ENCODE data around the gene LAMC2. TPM values are rescaled to one million over a fixed set of nuclear protein-coding genes. Genes with fewer than 3 reads are reported as not detected.

Gene LAMC2
- total RNA-seq, 2 experiments from 2014 or later, result not detected

- Mint-ChIP-seq H3K27ac (no peak overlapping the region), H3K4me1 (peaks cover 12% of the 10 kb centered on the region), H3K4me3 (no peak overlapping the region), H3K9me3 (no peaks in the 10 kb centered on the region), H3K36me3 (no peaks in the 10 kb centered on the region), H3K27me3 (peaks cover 14% of the 10 kb centered on the region)
- DNase-seq, result no peak
Measured at GRCh38 chr1:183193963-183194525, 8.0 kb downstream of the LAMC2 start.

DNA sequence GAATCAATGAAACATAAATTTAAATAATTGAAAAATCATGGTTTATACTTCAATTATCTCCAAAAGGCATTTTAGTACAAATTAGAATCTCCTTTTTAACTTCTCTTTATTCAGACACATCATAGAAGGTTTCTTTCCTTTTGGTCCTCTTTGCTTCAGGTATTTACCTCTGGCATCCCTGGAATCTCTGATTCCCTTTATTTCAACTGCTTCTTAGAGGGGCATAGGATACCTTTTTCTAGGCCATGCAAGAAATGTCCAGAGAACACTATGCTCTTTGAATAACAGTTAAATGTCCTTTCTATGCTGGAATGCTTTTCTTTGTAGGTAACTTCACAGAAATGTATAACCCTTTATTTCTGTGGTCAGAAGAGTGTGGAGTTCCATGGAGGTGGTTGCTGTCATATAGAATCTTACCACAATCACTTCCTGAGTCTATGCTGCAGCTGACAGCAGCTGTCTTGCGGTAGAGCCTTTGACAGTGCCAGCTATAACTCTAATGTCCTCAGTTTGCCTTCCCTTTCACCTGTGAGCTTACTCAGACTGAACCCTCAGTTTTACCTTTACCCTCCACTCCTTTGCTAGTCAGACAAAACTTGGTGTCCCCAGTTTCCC lies 8.6 kb downstream of the LAMC2 start:
- peak; percentile 29 for DNase-seq
- Mint-ChIP-seq H3K36me3 (no peaks in the 10 kb centered on the region), H3K4me1 (peaks cover 12% of the 10 kb centered on the region), H3K27ac (no peak overlapping the region), H3K27me3 (peaks cover 14% of the 10 kb centered on the region), H3K4me3 (no peak overlapping the region), H3K9me3 (no peaks in the 10 kb centered on the region)

GRCh38 chr1:183195142-183195574 lies 9.1 kb downstream of the LAMC2 start:
- Mint-ChIP-seq H3K36me3 (no peaks in the 10 kb centered on the region), H3K27me3 (peaks cover 14% of the 10 kb centered on the region), H3K9me3 (no peaks in the 10 kb centered on the region), H3K4me1 (peaks cover 12% of the 10 kb centered on the region), H3K27ac (no peak overlapping the region), H3K4me3 (no peak overlapping the region)
- no peak for DNase-seq

GRCh38 chr1:183197762-183198161 lies 11.7 kb downstream of the LAMC2 start:
- H3K27ac Mint-ChIP-seq, result no peak overlapping the region
- H3K36me3 Mint-ChIP-seq, result no peaks in the 10 kb centered on the region
- H3K27me3 Mint-ChIP-seq, result peaks cover 14% of the 10 kb centered on the region
- H3K4me1 Mint-ChIP-seq, result peaks cover 14% of the 10 kb centered on the region
- no peaks in the 10 kb centered on the region for H3K9me3 Mint-ChIP-seq
- no peak for DNase-seq
- H3K4me3 Mint-ChIP-seq, result no peak overlapping the region

- H3K27ac Mint-ChIP-seq, result no peak overlapping the region
- H3K4me1 Mint-ChIP-seq, result peaks cover 15% of the 10 kb centered on the region
Measured at GRCh38 chr1:183198463-183198862, 12.4 kb downstream of the LAMC2 start.

GRCh38 chr1:183199304-183199703 lies 13.2 kb downstream of the LAMC2 start:
- DNase-seq, result no peak
- H3K27me3 Mint-ChIP-seq, result peaks cover 14% of the 10 kb centered on the region
- H3K4me1 Mint-ChIP-seq, result peaks cover 15% of the 10 kb centered on the region
- no peak overlapping the region for H3K27ac Mint-ChIP-seq
- no peaks in the 10 kb centered on the region for H3K36me3 Mint-ChIP-seq
- H3K9me3 Mint-ChIP-seq, result no peaks in the 10 kb centered on the region
- no peak overlapping the region for H3K4me3 Mint-ChIP-seq

More at GRCh38 chr1:183198463-183198862, 12.4 kb downstream of the LAMC2 start:
- peaks cover 14% of the 10 kb centered on the region for H3K27me3 Mint-ChIP-seq
- no peaks in the 10 kb centered on the region for H3K9me3 Mint-ChIP-seq
- DNase-seq, result no peak
- no peak overlapping the region for H3K4me3 Mint-ChIP-seq
- H3K36me3 Mint-ChIP-seq, result no peaks in the 10 kb centered on the region

DNA sequence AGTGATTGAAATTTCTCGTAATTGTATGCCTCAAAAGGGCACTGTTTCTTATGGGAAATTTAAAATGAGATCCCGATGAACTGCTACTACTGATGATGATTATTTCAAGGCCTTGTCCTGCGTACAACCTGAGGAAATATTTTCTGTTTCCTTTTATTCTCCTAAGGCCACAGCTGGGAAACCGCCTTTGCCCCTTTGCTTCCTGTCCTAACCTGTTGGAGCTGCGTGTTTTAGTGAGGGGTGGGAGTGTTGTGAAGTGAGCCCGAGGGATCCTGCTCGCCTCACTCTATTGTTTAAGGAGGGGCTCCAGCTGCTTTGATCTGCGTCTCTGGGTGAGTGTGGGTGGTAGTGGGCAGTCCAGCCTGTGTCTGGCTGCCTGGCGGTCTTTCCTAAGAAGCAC lies 14.4 kb downstream of the LAMC2 start:
- Mint-ChIP-seq H3K36me3 (no peaks in the 10 kb centered on the region), H3K4me3 (no peak overlapping the region), H3K4me1 (peaks cover 5% of the 10 kb centered on the region), H3K27me3 (peaks cover 14% of the 10 kb centered on the region), H3K9me3 (no peaks in the 10 kb centered on the region), H3K27ac (no peak overlapping the region)
- DNase-seq, result no peak

DNA sequence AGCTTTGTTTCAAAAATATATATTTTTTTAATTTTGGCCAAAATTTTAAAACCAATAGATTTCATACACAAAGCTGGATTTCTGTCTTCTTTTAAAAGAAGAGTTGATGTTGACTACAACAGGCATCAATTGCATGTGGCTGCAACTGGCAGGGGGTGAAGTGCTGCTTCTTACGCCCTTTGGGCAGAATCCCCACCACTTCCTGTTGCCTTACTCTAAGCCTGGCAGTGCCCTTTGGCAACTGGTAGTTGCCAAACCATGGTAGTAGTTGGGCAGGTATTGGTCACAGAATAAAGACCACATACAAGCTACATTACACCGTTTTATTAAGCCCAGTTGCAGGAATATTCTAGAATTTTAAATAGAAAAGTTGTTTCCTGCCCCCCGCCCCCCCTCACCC lies 17.0 kb downstream of the LAMC2 start:
- Mint-ChIP-seq H3K27me3 (peaks cover 4% of the 10 kb centered on the region), H3K36me3 (no peaks in the 10 kb centered on the region), H3K9me3 (no peaks in the 10 kb centered on the region), H3K27ac (no peak overlapping the region), H3K4me3 (no peak overlapping the region), H3K4me1 (peaks cover 3% of the 10 kb centered on the region)
- DNase-seq, result no peak

- Mint-ChIP-seq H3K36me3 (no peaks in the 10 kb centered on the region), H3K27me3 (no peaks in the 10 kb centered on the region), H3K9me3 (no peaks in the 10 kb centered on the region), H3K4me1 (peaks cover 9% of the 10 kb centered on the region), H3K27ac (no peak overlapping the region), H3K4me3 (no peak overlapping the region)
- no peak for DNase-seq
Measured at GRCh38 chr1:183205196-183205781, 19.2 kb downstream of the LAMC2 start.

GRCh38 chr1:183206538-183207122 lies 20.6 kb downstream of the LAMC2 start:
- Mint-ChIP-seq H3K27me3 (no peaks in the 10 kb centered on the region), H3K4me1 (peaks cover 9% of the 10 kb centered on the region), H3K27ac (no peak overlapping the region), H3K9me3 (no peaks in the 10 kb centered on the region), H3K36me3 (no peaks in the 10 kb centered on the region), H3K4me3 (no peak overlapping the region)
- DNase-seq, result no peak

DNA sequence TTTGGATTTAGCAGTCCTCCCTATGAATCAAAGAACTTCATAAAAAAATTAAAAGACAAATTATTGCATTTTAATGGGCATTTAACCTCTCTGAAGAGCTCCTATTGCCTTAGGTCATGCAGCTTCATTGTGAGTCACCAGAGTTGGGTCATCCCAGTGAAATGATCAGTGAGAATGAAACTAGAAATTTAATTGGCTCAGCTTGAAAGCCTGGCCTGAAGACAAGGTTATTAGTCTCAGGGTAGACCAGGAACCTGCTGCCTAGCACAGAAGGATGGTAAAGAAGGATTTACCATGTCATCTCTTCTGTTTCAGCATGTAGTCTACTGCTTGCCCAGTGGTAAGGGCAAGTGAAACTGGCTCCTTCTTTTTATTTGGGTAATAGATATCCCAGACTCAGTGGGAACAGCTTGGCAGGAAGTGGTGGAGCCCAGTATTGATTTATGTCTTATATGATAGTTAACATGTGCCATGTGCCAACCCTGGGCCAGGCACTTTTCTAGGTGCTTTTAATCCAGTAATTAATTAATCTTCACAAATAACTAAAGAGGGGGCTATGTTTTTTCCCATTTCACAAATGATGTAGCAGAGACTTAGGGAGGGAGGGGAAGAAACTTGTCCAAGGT lies 23.6 kb downstream of the LAMC2 start:
- no peak overlapping the region for H3K27ac Mint-ChIP-seq

GRCh38 chr1:183210681-183211080 lies 24.6 kb downstream of the LAMC2 start:
- Mint-ChIP-seq H3K4me1 (peaks cover 6% of the 10 kb centered on the region), H3K27ac (no peak overlapping the region), H3K9me3 (no peaks in the 10 kb centered on the region), H3K4me3 (no peak overlapping the region), H3K27me3 (peaks cover 4% of the 10 kb centered on the region), H3K36me3 (no peaks in the 10 kb centered on the region)
- DNase-seq, result no peak

More for the DNA sequence above, 23.6 kb downstream of the LAMC2 start:
- Mint-ChIP-seq H3K36me3 (no peaks in the 10 kb centered on the region), H3K27me3 (peaks cover 4% of the 10 kb centered on the region), H3K9me3 (no peaks in the 10 kb centered on the region), H3K4me3 (no peak overlapping the region), H3K4me1 (peaks cover 6% of the 10 kb centered on the region)
- no peak for DNase-seq

DNA sequence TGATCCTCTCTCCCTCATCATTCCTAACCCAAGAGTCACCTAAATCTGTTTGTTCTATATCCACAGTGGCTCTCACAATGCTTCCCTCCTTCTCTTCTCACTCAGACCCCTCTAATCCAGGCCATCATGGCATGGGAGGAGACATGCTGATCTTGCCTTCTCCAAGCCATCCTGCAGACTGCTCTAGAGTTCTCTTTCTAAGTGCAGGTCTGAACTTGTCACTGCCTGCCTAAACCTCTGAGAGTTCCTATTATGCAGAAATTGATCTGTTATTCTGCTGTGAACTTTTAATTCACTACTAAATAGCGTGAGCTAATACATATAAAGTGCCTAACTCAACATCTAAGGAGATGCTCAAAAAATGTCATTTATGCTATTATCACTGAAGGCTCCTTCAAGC lies 26.8 kb downstream of the LAMC2 start:
- Mint-ChIP-seq H3K4me1 (peaks cover 6% of the 10 kb centered on the region), H3K36me3 (no peaks in the 10 kb centered on the region), H3K4me3 (no peak overlapping the region), H3K27me3 (peaks cover 4% of the 10 kb centered on the region), H3K9me3 (no peaks in the 10 kb centered on the region), H3K27ac (no peak overlapping the region)
- no peak for DNase-seq

GRCh38 chr1:183214021-183214970 lies 28.2 kb downstream of the LAMC2 start:
- Mint-ChIP-seq H3K27me3 (peaks cover 4% of the 10 kb centered on the region), H3K4me1 (peaks cover 16% of the 10 kb centered on the region), H3K36me3 (no peaks in the 10 kb centered on the region), H3K4me3 (no peak overlapping the region), H3K9me3 (no peaks in the 10 kb centered on the region), H3K27ac (no peak overlapping the region)
- no peak for DNase-seq
